HG03095 (cell line): ENCODE results near the gene CACNB3.
"Not testable (repeated sequence)": the region's sequence is repeated elsewhere in the genome, so short reads cannot be mapped to it uniquely, and the experiment has no call there.

Source experiments
- ATAC-seq: cut with Tn5 transposase; IDR thresholded peaks from one replicate; pipeline ENCODE4 v1.9.1; 2021; ENCODE audit warnings: moderate library complexity; ENCODE audit not compliant: unreplicated experiment

CACNB3 gene

DNA sequence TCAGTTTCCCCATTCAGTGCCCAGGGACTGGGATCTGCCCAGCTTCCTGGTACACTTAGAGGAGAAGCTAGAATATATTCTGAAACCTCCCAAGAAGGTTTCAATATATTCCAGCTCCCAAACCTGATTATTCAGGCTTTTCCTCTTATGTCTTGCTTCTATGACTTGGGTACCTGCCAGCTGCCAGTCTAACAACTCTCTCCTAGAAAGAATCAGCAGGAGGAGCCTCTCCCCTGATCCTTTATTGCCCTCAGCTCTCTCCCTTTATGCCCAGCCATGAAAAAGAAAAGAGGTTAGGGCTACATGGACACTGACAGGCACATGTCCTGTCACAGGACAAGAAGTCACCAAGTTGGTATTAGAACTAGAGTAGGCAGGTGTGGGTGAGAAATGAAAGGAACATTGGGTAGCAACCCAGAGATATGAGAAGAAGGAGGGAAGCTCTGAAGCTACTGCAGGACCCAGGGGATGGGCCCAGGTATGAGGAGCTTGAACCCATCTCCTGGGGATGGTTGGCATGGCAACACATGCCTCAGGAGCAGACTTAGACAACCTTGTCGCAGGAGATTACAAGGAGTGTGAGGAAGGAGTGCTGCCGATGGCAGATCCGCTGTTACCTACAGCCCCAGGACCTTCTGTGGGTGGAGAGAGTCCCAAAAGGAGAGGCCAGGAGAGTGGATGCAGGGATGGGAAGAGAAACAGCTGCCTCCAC is 2.0 kb upstream of the CACNB3 start:
- ATAC-seq, result no peak

DNA sequence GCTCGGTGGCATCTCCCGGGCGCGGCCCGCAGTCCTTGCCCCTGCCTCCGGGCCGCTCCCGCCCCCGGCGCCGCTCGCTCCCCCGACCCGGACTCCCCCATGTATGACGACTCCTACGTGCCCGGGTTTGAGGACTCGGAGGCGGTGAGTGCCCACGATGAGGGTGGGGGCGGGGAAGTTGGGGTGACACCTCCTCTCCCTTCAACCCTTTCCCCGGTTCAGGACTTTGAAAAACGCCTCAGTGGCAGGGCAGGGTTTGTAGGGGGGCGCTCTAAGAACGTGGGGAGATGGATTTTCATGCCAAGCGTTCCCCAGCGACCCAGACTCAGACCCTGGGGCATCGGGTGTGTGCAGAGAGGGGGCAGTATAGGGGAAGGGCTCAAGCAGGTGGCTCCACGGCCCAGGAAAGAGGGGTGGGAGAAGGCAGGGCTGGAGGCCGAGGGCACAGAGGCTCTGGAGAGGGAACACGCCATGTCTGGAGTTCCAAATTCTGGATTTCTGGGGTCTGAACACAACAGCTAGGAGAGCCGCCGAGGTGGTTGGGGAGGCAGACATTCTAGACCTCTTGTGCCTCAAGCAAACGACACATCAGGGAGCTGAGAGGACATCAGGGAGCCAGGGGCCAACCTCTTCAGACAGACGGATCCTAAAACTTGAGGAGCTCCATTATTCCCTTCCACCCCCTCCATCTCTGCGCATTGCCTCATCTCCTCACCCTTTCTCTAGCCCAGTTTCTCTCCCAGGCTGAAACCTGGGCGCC is 715 bp downstream of the CACNB3 start:
- ATAC-seq, result no peak

DNA sequence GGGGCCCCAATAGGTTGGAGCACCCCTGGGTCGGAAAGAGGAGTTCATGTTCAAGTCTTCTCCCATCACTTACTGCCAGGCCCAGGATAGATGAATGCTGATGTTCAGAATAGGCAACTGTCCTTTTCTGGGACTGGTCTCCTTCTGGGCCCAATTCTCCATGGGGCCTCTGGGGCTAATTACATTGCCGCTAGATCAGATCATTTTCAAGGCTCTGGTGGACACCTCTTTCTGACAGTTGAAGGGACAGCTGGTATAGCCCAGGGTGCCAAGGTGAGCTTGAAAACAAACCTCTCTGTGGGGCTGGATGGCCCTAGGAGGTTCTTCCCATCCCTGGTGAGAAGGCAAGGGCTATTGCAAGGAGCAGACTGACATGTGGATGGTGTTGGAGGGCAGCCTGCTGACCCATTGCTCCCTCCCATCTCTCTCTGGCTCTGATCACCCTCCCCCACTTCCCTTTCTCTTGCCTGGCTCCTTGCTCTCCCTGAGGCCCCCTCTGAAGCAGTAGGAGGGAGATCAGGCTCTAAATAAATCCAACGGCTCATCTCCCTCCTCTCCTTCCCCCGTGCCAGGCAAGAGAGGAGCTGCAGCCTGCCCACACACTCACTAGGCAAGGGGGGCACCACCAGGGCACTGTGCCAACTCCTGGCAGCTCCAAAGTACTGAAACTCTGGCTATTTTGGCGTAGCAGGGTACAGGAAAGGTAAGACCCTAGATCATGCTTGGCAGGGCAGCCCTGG is 1.9 kb downstream of the CACNB3 start:
- no peak for ATAC-seq

DNA sequence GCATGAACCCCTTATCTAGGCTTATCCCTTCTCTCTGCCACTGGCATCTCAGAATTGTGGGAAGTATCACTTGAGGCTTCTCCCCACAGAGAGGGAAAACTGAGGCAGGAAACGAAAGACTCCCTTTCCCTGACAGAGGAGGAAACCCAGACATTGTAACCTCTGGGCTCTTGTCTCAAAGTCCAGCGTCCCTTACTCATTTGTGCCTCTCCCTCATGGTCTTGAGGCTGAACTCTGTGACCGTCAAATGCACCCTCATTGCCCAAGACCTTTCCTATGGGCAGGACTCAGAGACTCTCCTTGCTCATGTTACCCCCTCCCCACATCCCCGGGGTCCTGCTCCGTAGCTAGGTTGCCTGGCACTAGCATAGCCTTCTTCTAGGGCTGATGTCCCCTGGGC is 3.8 kb downstream of the CACNB3 start:
- no peak for ATAC-seq

- no peak for ATAC-seq
Observed at GRCh38 chr12:48822711-48823110, 4.4 kb downstream of the CACNB3 start.

- no peak for ATAC-seq
Observed at GRCh38 chr12:48823281-48823680, 5.0 kb downstream of the CACNB3 start.

DNA sequence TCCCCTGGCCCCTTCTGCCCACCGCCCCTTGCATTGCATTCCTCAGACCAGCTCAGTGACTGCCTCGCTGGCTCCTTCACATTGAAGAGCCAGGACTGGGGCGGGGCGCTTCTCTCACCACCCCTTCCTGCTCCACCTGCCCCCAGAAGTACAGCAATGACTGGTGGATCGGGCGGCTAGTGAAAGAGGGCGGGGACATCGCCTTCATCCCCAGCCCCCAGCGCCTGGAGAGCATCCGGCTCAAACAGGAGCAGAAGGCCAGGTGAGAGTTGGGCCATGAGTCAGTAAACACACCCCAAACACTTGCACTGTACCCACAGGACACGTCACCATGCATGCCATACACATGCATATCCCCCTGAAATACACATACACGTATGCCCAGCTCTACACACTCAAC is 5.8 kb downstream of the CACNB3 start:
- ATAC-seq, result no peak

DNA sequence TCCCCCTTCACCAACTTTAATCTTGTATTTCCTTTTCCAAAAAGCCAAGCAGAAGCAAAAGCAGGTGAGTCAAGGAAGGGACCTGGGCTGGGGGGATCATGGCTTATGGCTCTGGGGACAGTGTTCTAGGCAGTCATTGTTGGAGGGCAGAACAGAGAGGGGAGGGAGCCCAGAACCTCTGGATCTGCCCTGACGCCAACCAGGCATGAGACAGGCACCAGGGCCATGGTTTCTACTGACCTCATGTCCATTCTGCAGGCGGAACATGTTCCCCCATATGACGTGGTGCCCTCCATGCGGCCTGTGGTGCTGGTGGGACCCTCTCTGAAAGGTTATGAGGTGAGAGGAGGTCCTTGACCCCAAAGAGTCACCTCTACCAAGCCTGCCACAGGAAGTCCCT is 6.6 kb downstream of the CACNB3 start:
- no peak for ATAC-seq

- ATAC-seq, result no peak
Observed at GRCh38 chr12:48826209-48826855, 8.0 kb downstream of the CACNB3 start.

DNA sequence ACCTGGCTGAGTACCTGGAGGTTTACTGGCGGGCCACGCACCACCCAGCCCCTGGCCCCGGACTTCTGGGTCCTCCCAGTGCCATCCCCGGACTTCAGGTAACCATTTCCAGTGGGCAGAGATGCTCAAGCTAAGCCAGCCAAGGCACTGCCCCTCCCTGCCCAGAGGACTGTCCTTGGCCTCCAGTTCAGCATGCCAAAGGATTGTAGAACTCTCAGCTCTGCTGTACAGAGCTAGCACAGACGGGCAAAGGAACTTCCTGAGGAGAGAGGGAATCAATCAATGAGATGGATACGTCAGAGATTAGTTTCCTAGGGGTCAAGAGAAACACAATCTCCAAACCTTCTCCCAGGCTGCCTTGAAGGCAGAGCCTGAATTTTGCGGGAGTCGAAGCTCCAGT is 8.7 kb downstream of the CACNB3 start:
- ATAC-seq, result no peak

GRCh38 chr12:48827513-48828096 is 9.3 kb downstream of the CACNB3 start:
- ATAC-seq, result no peak

DNA sequence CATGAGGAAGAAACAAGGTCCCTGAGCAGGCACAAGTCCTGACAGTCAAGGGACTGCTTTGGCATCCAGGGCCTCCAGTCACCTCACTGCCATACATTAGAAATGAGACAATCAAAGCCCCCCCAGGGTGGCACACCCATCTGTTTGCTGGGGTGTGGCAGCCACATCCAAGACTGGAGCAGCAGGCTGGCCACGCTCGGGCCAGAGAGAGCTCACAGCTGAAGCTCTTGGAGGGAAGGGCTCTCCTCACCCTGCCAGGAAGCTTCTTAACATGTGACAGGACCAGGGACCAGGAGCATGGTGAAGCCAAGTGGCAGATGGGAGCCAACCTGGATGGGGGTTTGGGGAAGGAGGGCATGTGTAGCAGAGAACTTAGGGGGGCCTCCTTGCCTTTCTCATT is 10.0 kb downstream of the CACNB3 start:
- ATAC-seq, result no peak

GRCh38 chr12:48828841-48829575 is 10.7 kb downstream of the CACNB3 start:
- no peak for ATAC-seq

DNA sequence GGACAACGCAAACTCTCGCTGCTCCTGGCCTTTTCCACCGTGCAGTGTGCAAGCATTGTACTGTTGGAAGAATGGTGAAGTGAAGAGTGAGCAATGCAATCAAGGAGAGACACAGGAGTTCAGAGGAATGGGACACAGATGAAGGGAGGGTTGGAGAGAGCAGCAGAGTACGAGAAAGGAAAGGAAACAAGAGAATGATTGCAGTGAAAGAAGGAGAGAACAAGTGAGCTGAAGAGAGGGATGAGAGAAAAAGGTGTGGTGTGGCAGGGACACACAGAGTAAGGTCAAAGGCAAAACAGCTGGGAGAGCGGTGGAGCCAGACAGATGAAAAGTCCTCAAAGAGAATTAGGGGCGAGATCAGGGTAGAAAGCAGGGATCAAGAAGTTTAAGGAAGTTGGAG is 13.0 kb downstream of the CACNB3 start:
- ATAC-seq, result no peak

DNA sequence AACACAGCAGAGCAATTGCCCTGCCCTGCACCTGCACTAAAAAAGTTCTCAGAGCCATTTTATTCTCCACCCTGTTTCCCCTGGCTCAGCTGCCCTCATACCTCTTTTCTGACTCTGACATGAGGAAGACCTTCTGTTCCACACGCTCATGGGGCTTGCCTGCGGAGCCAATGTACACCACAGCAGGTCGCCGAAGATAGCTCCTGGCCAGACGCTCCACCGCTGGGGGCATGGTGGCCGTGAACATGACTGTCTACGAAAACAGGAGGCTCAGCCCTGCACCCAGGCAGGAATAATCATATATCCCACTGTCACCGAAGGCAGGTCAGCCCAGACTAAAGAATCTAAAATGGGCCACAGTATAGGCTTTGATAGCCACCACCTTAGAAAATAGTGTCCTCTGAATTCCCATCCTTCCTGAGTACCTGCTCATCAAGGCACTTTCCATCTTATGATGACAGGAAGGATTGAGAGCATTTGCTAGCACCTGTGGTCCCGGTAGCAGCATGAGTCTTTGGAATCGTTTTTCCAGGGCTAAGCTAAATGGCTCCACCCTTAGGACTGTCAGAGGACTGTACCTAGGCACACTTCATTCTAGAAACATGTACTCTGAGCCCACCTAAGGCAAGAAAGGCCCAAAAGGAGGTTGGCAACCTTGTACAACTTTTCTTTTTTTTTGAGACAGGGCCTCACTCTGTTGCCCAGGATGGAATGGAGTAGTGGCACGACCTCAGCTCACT is 14.2 kb downstream of the CACNB3 start:
- no peak for ATAC-seq

DNA sequence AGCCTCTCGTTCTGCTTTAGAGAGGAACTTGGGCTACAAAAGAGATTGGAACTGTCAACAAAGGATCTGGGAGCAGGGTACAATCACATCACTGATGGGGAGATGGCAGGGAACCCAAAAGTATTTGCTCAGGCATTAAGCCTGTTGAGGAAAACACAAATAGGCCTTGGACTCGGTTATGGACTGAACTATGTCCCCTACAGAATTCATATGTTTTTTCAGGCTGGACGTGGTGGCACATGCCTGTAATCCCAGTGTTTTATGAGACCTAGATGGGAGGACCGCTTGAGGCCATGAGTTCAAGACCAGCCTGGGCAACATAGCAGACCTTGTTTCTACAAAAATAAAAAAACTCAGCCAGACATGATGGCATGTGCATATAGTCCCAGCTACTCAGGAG is 19.8 kb downstream of the CACNB3 start:
- no peak for ATAC-seq

- ATAC-seq, result not testable (repeated sequence)
Observed at GRCh38 chr12:48842021-48842420, 23.7 kb downstream of the CACNB3 start.

GRCh38 chr12:48851883-48852733 is 33.8 kb downstream of the CACNB3 start, which contains the start of gene DDX23:
TSS of gene DDX23 (minus strand) at chr12:48852163. CDS start at chr12:48845782, 6,381 bp downstream.
- ATAC-seq, result peak; percentile 93
